Caco-2 (cell line): Measurements from ENCODE around the gene PHF14. TPM values are rescaled to one million over a fixed set of nuclear protein-coding genes. Genes with fewer than 3 reads are reported as not detected.

Source experiments
- BruUV-seq: library from RNA; stranded (reverse); fragments of 400-500 nt; replicated peaks from 2 replicates; lab custom pipeline; 2021; lab: Mats Ljungman, UMichigan
- CTCF ChIA-PET: fragments of 300-600 bp; sonication (Branson Sonifier 250); formaldehyde crosslinking; loops from one replicate; lab custom pipeline; 2022; ENCODE audit warnings: antibody characterized with exemption; lab: Charles Lee
- POLR2A ChIA-PET: fragments of 300-600 bp; sonication (Branson Sonifier 250); formaldehyde crosslinking; loops from one replicate; lab custom pipeline; 2022; ENCODE audit warnings: antibody characterized with exemption; lab: Charles Lee
- DNase-seq, 2 experiments: peaks; one replicate each; pipeline versions ENCODE4 v3.0.0 to v3.0.0-alpha.2; 2020 to 2022
- H3K27me3 ChIP-seq: replicated peaks from 2 replicates; pipeline ENCODE4 v1.6.0; 2011; ENCODE audit warnings: low read length; ENCODE audit not compliant: control insufficient read depth, insufficient read depth
- H3K36me3 ChIP-seq: 2 replicates; pipeline ENCODE4 v1.5.1; 2011; ENCODE audit warnings: low read length; ENCODE audit not compliant: control insufficient read depth, insufficient read depth
- H3K4me1 ChIP-seq: fragments of 250-450 bp; sonication (Bioruptor Pico); 2 replicates; pipeline ENCODE4 v1.5.1; 2020; ENCODE audit warnings: mild to moderate bottlenecking
- H3K4me3 ChIP-seq: 2 replicates; pipeline ENCODE4 v1.5.1; 2011; ENCODE audit warnings: low read depth, mild to moderate bottlenecking, control low read depth, low read length
- H3K9me3 ChIP-seq: fragments of 250-450 bp; sonication (Bioruptor Pico); 2 replicates; pipeline ENCODE4 v1.5.1; 2020; ENCODE audit warnings: mild to moderate bottlenecking, moderate library complexity
- H3K27ac Mint-ChIP-seq: one replicate; pipeline ENCODE4 v1.8.0; 2022; ENCODE audit warnings: mixed read lengths; ENCODE audit not compliant: unreplicated experiment
- H3K27me3 Mint-ChIP-seq: one replicate; pipeline ENCODE4 v1.8.0; 2022; ENCODE audit warnings: mixed read lengths; ENCODE audit not compliant: insufficient read depth, unreplicated experiment
- H3K36me3 Mint-ChIP-seq: one replicate; pipeline ENCODE4 v1.8.0; 2022; ENCODE audit warnings: mild to moderate bottlenecking, mixed read lengths; ENCODE audit not compliant: insufficient read depth, unreplicated experiment
- H3K4me1 Mint-ChIP-seq: one replicate; pipeline ENCODE4 v1.8.0; 2022; ENCODE audit warnings: low read depth, mixed read lengths; ENCODE audit not compliant: unreplicated experiment
- H3K4me3 Mint-ChIP-seq: one replicate; pipeline ENCODE4 v1.8.0; 2022; ENCODE audit warnings: mild to moderate bottlenecking, moderate library complexity, mixed read lengths; ENCODE audit not compliant: unreplicated experiment
- H3K9me3 Mint-ChIP-seq: one replicate; pipeline ENCODE4 v1.8.0; 2022; ENCODE audit warnings: mixed read lengths; ENCODE audit not compliant: unreplicated experiment
- intact Hi-C: fragments of 100-400 bp; cut with micrococcal nuclease; formaldehyde crosslinking; loops from one replicate; pipeline ENCODE4 v1.10.0; 2022; ENCODE audit not compliant: unreplicated experiment
- total RNA-seq: library from RNA; stranded (reverse); gene quantifications from 2 replicates; pipeline ENCODE4 v1.2.3, GENCODE V29; 2022
- TF ChIP-seq, protein P1 (sequence below), 2 experiments: fragments of 200-600 bp in 1 of 2; IDR thresholded peaks; 1 replicate in 1 of 2; 2 replicates in 1 of 2; pipeline versions ENCODE4 v1.5.1 to v1.8.0; 2011 to 2022; ENCODE audit warnings: antibody characterized with exemption in 1 of 2, control low read depth in 1 of 2, inconsistent platforms in 1 of 2, low read depth in 1 of 2, low read length in 1 of 2, mild to moderate bottlenecking in 1 of 2, moderate library complexity in 1 of 2; ENCODE audit not compliant: insufficient read depth in 1 of 2, severe bottlenecking in 1 of 2, unreplicated experiment in 1 of 2

The PHF14 gene
- total RNA-seq, 1 experiment from 2014 or later: 40.6 TPM

DNA sequence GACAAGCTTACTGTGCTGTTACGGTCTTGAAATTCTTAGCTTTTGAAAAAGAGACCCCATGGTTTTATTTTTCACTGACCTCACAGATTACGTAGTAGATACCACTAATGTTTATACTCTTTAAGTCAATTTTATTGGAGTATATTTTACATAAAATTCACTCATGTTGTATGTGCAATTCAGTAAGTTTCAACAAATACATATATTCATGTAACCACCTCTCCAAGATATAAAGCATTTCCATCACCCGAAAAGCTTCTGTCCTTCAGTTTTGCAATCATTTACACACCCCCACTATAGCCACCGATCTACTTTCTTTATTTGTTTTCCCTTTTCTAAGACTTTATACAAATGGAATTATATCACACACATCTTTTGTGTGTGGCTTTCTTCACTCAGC is 199.2 kb downstream of the PHF14 start:
- intact Hi-C loops: no loop called here
- POLR2A ChIA-PET: no interaction called here
- no peaks in the 10 kb centered on the region for H3K36me3 ChIP-seq

GRCh38 chr7:11175371-11175770 is 201.7 kb downstream of the PHF14 start:
- Histone ChIP-seq H3K36me3 (no peaks in the 10 kb centered on the region), H3K4me1 (no peaks in the 10 kb centered on the region), H3K27me3 (no peaks in the 10 kb centered on the region), H3K4me3 (no peak overlapping the region), H3K9me3 (no peaks in the 10 kb centered on the region)
- Mint-ChIP-seq H3K4me3 (no peak overlapping the region), H3K27me3 (no peaks in the 10 kb centered on the region), H3K9me3 (no peaks in the 10 kb centered on the region), H3K36me3 (no peaks in the 10 kb centered on the region), H3K27ac (no peak overlapping the region), H3K4me1 (no peaks in the 10 kb centered on the region)
- ChIA-PET CTCF (no interaction called here), POLR2A (no interaction called here)
- intact Hi-C loops: no loop called here
- no peak for DNase-seq
- TF ChIP-seq, protein P1, sequence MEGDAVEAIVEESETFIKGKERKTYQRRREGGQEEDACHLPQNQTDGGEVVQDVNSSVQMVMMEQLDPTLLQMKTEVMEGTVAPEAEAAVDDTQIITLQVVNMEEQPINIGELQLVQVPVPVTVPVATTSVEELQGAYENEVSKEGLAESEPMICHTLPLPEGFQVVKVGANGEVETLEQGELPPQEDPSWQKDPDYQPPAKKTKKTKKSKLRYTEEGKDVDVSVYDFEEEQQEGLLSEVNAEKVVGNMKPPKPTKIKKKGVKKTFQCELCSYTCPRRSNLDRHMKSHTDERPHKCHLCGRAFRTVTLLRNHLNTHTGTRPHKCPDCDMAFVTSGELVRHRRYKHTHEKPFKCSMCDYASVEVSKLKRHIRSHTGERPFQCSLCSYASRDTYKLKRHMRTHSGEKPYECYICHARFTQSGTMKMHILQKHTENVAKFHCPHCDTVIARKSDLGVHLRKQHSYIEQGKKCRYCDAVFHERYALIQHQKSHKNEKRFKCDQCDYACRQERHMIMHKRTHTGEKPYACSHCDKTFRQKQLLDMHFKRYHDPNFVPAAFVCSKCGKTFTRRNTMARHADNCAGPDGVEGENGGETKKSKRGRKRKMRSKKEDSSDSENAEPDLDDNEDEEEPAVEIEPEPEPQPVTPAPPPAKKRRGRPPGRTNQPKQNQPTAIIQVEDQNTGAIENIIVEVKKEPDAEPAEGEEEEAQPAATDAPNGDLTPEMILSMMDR (IDR thresholded peaks at IDR 0.05; ENCODE audit: insufficient read depth in 1 of 2, low read depth in 1 of 2, low read length in 1 of 2, severe bottlenecking in 1 of 2, unreplicated experiment in 1 of 2): no peak
- BruUV-seq: no TSS peak

More for the DNA sequence above, 199.2 kb downstream of the PHF14 start:
- Mint-ChIP-seq H3K27me3 (no peaks in the 10 kb centered on the region), H3K27ac (no peak overlapping the region), H3K4me3 (no peak overlapping the region), H3K4me1 (no peaks in the 10 kb centered on the region), H3K9me3 (no peaks in the 10 kb centered on the region), H3K36me3 (no peaks in the 10 kb centered on the region)
- no TSS peak for BruUV-seq
- H3K9me3 ChIP-seq: no peaks in the 10 kb centered on the region
- TF ChIP-seq, protein P1 (IDR thresholded peaks at IDR 0.05; ENCODE audit: insufficient read depth in 1 of 2, low read depth in 1 of 2, low read length in 1 of 2, severe bottlenecking in 1 of 2, unreplicated experiment in 1 of 2): no peak
- no peaks in the 10 kb centered on the region for H3K4me1 ChIP-seq
- H3K4me3 ChIP-seq: no peak overlapping the region
- DNase-seq: no peak
- no peaks in the 10 kb centered on the region for H3K27me3 ChIP-seq
- CTCF ChIA-PET: no interaction called here

GRCh38 chr7:11175887-11176286 is 202.2 kb downstream of the PHF14 start:
- Histone ChIP-seq H3K9me3 (no peaks in the 10 kb centered on the region), H3K27me3 (no peaks in the 10 kb centered on the region), H3K4me3 (no peak overlapping the region), H3K4me1 (no peaks in the 10 kb centered on the region), H3K36me3 (no peaks in the 10 kb centered on the region)
- no peak for DNase-seq
- TF ChIP-seq, protein P1 (IDR thresholded peaks at IDR 0.05; ENCODE audit: insufficient read depth in 1 of 2, low read depth in 1 of 2, low read length in 1 of 2, severe bottlenecking in 1 of 2, unreplicated experiment in 1 of 2): no peak
- H3K4me3 Mint-ChIP-seq: no peak overlapping the region
- intact Hi-C loops: no loop called here
- no peak overlapping the region for H3K27ac Mint-ChIP-seq
- POLR2A ChIA-PET: no interaction called here
- H3K36me3 Mint-ChIP-seq: no peaks in the 10 kb centered on the region
- H3K27me3 Mint-ChIP-seq: no peaks in the 10 kb centered on the region
- CTCF ChIA-PET: no interaction called here
- BruUV-seq: no TSS peak
- no peaks in the 10 kb centered on the region for H3K4me1 Mint-ChIP-seq
- no peaks in the 10 kb centered on the region for H3K9me3 Mint-ChIP-seq
